Astrocyte (in vitro differentiated cells and primary cell): Measurements from ENCODE around the gene PPIF.

ENCODE experiments used
- CTCF ChIP-seq: IDR thresholded peaks from 2 replicates; pipeline ENCODE4 v1.5.1; 2011; ENCODE audit warnings: low read depth, mild to moderate bottlenecking, inconsistent platforms, low read length, moderate library complexity; ENCODE audit not compliant: insufficient read depth
- EZH2 ChIP-seq: IDR thresholded peaks from 2 replicates; pipeline ENCODE4 v1.6.1; 2012; ENCODE audit warnings: mild to moderate bottlenecking, low read length, inconsistent platforms; ENCODE audit not compliant: insufficient read depth

- TF ChIP-seq CTCF, result no peak
- no peak for TF ChIP-seq EZH2
Observed at GRCh38 chr10:79336739-79337138, 10.5 kb upstream of the PPIF start.
